Uterus (tissue), 4 donors: Measurements from ENCODE around the gene DPCD. TPM values are rescaled to one million over a fixed set of nuclear protein-coding genes. Genes with fewer than 3 reads are reported as not detected.
"Not testable (repeated sequence)": the region's sequence is repeated elsewhere in the genome, so short reads cannot be mapped to it uniquely, and the experiment has no call there.

Source experiments
- DNase-seq, 2 donors: peaks; one replicate each; pipeline ENCODE4 v3.0.0-alpha.2; 2019 to 2020
- H3K27ac ChIP-seq, 2 donors: fragments of 200-600 bp; sonication (generic); 1 replicate in 1 of 2; 2 replicates in 1 of 2; pipeline ENCODE4 v1.5.1; 2016 to 2018
- H3K27me3 ChIP-seq, 2 donors: fragments of 200-600 bp; sonication (generic); one replicate each; pipeline ENCODE4 v1.5.1; 2018 to 2019; ENCODE audit warnings: control low read depth in 1 of 2
- H3K36me3 ChIP-seq, 2 donors: fragments of 200-600 bp; sonication (generic); one replicate each; pipeline ENCODE4 v1.5.1; 2019; ENCODE audit warnings: control low read depth in 1 of 2
- H3K4me1 ChIP-seq, 2 donors: fragments of 200-600 bp; sonication (generic); one replicate each; pipeline ENCODE4 v1.5.1; 2018 to 2019; ENCODE audit warnings: control low read depth in 1 of 2
- H3K4me3 ChIP-seq, 2 donors: fragments of 200-600 bp; sonication (generic); 1 replicate in 1 of 2; 2 replicates in 1 of 2; pipeline ENCODE4 v1.5.1; 2018 to 2019; ENCODE audit warnings: mild to moderate bottlenecking in 1 of 2
- H3K9me3 ChIP-seq, 2 donors: fragments of 200-600 bp; sonication (generic); one replicate each; pipeline ENCODE4 v1.5.1; 2019; ENCODE audit warnings: control low read depth in 1 of 2
- CTCF ChIP-seq, 4 experiments: fragments of 200-600 bp in 2 of 4; fragments of 450-650 bp in 2 of 4; sonication (generic) in 2 of 4; IDR thresholded peaks; one replicate each; pipeline ENCODE4 v1.5.1; 2016 to 2019; ENCODE audit warnings: antibody characterized with exemption in 4 of 4, mild to moderate bottlenecking in 2 of 4, moderate library complexity in 1 of 4
- POLR2A ChIP-seq, 2 donors: fragments of 450-650 bp; IDR thresholded peaks; one replicate each; pipeline ENCODE4 v1.6.1; 2016; ENCODE audit warnings: antibody characterized with exemption in 2 of 2, mild to moderate bottlenecking in 1 of 2, moderate library complexity in 1 of 2
- intact Hi-C: fragments of 100-400 bp; cut with DNase I; formaldehyde crosslinking; loops from one replicate; pipeline ENCODE4 v1.15.1; 2023; ENCODE audit warnings: low total_unique reads
- total RNA-seq, 4 donors: library from RNA; depleted of rRNA in 3 of 4; stranded (reverse); fragments of >200 nt in 3 of 4; gene quantifications; one replicate each; pipeline versions ENCODE4 v1.1.0 to v1.2.4, GENCODE V29; 2014 to 2023
- donor health status: DM: yes; HTN: yes; CAD: no.

Gene DPCD
- total RNA-seq, 4 donors from 2014 or later: 5.1 to 35.6 (median 21.7) TPM

DNA sequence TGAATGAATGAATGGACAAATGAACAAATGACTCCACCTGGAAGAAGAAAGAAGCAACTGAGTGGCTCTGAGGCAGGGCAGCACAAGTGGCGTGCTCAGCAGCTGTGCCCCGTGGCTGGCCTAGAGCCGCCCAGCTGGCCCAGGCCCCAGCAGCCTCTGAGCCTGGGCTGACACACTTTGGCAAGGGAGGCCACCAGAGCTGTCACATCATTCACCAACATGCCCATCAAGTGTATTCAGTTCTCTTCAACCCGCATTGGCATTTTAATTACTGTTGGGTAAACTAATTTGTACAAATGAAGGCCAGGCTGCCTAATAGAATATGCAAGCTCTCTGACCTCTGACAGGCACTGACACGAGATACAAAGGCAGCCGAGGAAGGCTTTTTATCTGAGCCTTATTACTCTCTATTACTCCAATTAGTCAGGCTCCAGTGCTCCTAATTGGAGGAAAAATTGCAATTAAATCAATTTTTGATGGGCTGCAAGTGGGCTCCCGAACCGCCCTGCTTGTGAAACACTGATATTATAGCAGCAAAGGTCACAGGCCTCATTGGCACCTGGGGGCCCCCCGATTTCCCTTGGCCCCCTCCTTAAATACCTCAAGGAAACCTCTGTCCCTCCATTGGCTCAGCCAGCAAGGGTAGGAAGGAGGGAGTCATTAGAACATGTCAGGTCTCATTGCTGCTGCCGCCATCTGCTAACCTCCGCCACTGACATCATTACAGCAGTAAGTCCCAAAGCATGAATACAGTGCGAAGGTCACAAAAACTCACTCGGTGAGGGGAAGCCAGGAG is 41.9 kb downstream of the DPCD start:
- TF ChIP-seq POLR2A (IDR thresholded peaks at IDR 0.05) (no peak), CTCF (IDR thresholded peaks at IDR 0.05) (no peak)
- Histone ChIP-seq H3K4me3 (no peak overlapping the region), H3K36me3 (no peaks in the 10 kb centered on the region), H3K4me1 (no peaks in the 10 kb centered on the region), H3K27ac (no peak overlapping the region), H3K9me3 (no peaks in the 10 kb centered on the region), H3K27me3 (no peaks in the 10 kb centered on the region)
- intact Hi-C loops: no loop called here
- DNase-seq: no peak

- intact Hi-C loops: no loop called here
- Histone ChIP-seq H3K9me3 (no peaks in the 10 kb centered on the region), H3K27me3 (no peaks in the 10 kb centered on the region), H3K27ac (no peak overlapping the region), H3K4me3 (no peak overlapping the region), H3K4me1 (no peaks in the 10 kb centered on the region), H3K36me3 (no peaks in the 10 kb centered on the region)
- no peak for DNase-seq
- no peak for TF ChIP-seq CTCF (IDR thresholded peaks at IDR 0.05)
- TF ChIP-seq POLR2A (IDR thresholded peaks at IDR 0.05): no peak
Observed at GRCh38 chr10:101630633-101630920, 42.5 kb downstream of the DPCD start.

DNA sequence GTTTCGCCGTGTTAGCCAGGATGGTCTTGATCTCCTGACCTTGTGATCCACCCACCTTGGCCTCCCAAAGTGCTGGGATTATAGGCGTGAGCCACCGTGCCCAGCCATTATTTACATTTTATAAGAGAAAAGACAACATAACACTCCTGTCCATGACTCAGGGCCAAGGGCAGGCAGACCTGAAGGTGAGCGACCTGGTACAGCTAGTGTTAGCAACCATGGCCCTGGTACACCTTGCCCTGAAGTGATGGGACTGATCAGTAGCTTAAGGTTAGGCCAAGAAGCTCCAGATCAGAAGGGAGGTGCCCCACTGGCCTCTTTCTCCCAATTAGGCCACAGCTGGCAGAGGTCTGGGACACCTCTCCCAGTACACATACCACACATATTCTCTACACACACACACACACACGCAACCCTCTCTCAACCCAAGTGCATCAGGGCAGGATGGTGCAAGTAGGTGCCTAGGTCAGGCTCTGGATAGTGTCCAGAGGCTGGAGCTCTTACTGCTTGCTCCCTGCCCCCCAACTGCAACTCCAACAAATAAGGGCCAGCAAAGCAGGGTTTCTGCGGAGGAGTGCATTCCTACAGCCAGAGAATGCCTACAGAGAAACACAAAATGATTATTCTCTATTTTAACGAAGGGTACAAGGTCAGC is 43.8 kb downstream of the DPCD start:
- no peak overlapping the region for H3K27ac ChIP-seq
- no peaks in the 10 kb centered on the region for H3K36me3 ChIP-seq
- DNase-seq: no peak
- intact Hi-C loops: no loop called here
- no peaks in the 10 kb centered on the region for H3K9me3 ChIP-seq
- TF ChIP-seq CTCF (IDR thresholded peaks at IDR 0.05) (no peak), POLR2A (IDR thresholded peaks at IDR 0.05) (no peak)
- no peaks in the 10 kb centered on the region for H3K4me1 ChIP-seq
- no peaks in the 10 kb centered on the region for H3K27me3 ChIP-seq
- no peak overlapping the region for H3K4me3 ChIP-seq

- H3K27me3 ChIP-seq, intact Hi-C loops, DNase-seq, H3K27ac ChIP-seq, H3K4me1 ChIP-seq, H3K36me3 ChIP-seq, H3K9me3 ChIP-seq, H3K4me3 ChIP-seq: not testable (repeated sequence)
Observed at GRCh38 chr10:101633510-101633909, 45.4 kb downstream of the DPCD start.

GRCh38 chr10:101639141-101639900 is 51.2 kb downstream of the DPCD start:
- intact Hi-C loops: no loop called here
- no peak for TF ChIP-seq POLR2A (IDR thresholded peaks at IDR 0.05)
- TF ChIP-seq CTCF (IDR thresholded peaks at IDR 0.05): no peak

More at GRCh38 chr10:101639141-101639900, 51.2 kb downstream of the DPCD start:
- H3K4me3 ChIP-seq: no peak overlapping the region
- DNase-seq: no peak
- H3K9me3 ChIP-seq: no peaks in the 10 kb centered on the region
- no peaks in the 10 kb centered on the region for H3K4me1 ChIP-seq
- H3K36me3 ChIP-seq: no peaks in the 10 kb centered on the region
- no peaks in the 10 kb centered on the region for H3K27me3 ChIP-seq
- no peak overlapping the region for H3K27ac ChIP-seq
